Stimulated activated naive CD4-positive, alpha-beta T cell treated with Interleukin-2 at 50 U/mL for 16 hours (primary cell): ENCODE data around the gene SLC35F5.
A peak's percentile ranks its signal among the peaks of the same experiment; 100 is the strongest.
"Not testable (repeated sequence)": the region's sequence is repeated elsewhere in the genome, so short reads cannot be mapped to it uniquely, and the experiment has no call there.

Experiments used
- DNase-seq: peaks from one replicate; lab custom pipeline; 2025; lab: John Stamatoyannopoulos, UW

SLC35F5 gene

DNA sequence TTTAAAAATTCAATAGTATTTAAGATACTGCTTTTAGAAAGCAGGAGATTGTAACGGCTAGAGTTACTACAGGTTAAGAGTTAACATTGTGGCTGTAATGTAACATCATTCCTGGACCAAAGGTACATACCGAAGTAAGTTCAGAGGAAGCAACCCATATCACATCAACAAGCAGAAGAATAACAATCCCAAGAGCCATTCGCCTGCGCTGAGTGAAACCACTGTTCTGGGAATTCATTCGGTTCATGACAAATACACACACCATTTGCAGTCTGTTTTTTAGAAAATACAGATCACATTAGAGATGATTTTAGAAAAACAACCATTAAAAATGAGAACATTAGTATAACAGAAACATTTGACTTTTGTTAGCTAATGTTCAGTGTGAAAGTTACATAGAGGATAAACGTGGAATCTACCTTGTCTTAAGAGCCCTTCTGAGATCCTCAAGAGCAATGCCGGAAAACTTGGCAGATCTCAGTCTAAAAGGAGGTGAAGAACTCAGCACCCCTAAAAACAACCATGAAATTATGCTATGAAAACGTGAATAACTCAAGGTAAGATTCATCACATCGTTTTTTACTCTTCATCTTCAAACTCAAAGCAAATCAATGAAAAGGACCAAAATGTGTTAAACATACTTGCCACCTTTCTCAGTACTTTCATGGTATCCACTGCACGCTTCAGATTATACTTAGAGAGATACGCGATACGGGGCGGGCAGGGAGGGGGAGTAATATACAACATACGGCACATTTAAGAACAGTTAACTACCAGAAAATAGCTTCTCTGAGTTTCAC, 1.2 kb downstream of the SLC35F5 start:
- no peak for DNase-seq

DNA sequence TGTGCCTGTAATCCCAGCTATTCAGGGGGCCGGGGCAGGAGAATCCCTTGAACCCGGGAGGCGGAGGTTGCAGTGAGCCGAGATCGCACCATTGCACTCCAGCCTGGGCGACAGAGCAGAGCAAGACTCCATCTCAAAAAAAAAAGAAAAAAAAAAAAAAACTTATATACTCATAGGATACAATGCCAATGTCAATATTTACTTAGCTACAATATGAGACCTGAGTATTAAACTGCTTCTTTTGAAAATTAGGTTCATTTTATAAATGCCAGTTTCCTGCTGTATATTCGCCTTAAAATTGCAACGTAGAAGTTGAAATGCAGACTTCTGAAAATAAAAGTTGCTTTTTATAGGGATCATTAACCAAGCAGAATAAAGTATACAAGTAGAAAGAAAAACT, 2.3 kb downstream of the SLC35F5 start:
- DNase-seq, result no peak

DNA sequence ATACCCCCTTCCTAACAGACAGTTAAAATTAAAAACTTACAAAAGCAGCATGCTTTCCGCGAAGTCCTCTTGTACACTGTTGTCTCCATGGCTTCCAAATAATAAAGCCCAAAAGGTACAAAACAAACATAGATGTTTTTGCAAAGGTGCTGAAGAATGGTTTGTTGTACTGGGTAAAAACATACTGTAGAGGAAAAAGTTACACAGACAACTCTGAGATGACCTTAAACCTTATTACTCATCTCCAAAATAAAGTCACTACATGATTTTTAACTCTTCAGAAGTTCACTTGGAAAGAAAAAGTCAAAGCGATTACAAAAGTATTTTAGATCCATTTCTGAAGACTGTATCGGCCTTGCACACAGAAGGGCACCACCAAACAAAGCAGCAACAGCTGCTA, 6.1 kb downstream of the SLC35F5 start:
- DNase-seq, result no peak

DNA sequence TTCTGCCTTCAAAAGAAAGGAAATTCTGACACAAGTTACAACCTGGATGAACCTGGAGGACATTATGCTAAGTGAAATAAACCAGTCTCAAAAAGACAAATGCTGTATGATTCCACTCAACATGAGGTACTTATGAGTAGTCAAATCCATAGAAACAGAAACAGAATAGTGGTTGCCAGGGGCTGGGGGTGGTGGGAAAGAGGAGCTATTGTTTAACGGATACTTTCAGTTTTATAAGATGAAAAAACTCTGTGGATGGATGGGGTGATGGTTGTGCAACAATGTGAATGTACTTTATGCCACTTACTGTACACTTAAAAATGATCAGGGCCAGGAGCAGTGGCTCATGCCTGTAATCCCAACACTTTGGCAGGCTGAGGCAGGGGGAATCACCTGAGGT, 15.4 kb downstream of the SLC35F5 start:
- DNase-seq, result no peak

- DNase-seq, result no peak
These were observed 16.6 kb downstream of the SLC35F5 start for GRCh38 chr2:113739849-113740248.

- DNase-seq, result no peak
These were observed 22.3 kb downstream of the SLC35F5 start for GRCh38 chr2:113734185-113734584.

DNA sequence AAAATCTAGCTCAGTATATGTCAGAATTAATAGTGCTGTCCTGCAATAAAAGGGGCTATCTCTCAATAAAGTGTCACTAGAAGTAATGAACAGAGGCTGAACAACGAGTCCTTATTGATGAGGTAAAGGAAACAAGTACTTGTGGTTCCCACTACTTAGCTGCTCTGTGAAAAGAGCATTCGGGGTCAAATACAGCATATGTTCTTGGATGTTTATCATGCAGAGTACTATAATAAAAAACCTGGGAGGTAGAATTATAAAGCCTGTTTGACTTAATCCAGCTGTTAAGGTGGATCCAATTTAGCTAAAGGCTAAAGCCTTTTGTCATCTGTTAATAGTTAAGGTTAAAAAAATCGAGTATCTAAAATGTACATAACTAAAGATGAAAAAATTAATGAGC, 32.4 kb downstream of the SLC35F5 start:
- no peak for DNase-seq

DNA sequence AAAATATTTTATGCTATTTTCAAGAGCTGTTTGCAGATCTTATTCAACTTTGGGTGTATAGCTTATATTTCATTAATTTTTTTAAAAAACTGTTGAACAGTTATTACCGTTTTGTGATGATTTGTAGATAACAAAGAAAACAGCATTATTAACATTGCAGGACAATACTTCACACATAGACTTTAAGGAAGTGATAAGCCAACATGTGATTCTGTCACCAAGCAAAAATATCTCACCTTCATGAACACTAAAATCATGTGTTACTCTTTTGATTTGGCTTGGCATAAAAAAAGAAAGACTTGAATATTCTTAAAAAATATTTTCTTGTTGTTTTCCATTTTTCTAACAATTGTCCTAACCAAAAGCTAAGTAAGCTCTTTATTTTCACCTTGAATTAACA, 33.0 kb downstream of the SLC35F5 start:
- DNase-seq, result no peak

DNA sequence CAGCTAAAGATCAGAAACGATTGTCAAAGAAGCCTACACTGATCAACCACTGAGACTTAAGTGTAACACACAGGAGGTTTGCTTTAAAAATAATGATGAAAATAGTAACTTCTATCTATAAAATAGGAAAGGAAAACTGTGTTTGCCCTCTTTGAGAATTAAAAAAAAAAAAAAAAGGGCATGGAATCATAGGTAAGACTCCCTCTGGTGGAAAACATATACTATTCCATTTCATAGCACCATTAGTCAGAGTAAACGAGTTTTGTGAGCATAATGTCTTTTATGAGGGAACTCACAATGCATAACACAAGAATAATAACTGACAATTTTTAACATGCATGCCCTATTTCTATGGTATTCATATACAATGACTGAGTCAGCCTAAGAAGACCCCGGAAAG, 36.3 kb downstream of the SLC35F5 start:
- no peak for DNase-seq

- no peak for DNase-seq
These were observed 40.2 kb downstream of the SLC35F5 start for GRCh38 chr2:113716291-113716690.

- DNase-seq, result no peak
These were observed 43.5 kb downstream of the SLC35F5 start for GRCh38 chr2:113712941-113713340.

DNA sequence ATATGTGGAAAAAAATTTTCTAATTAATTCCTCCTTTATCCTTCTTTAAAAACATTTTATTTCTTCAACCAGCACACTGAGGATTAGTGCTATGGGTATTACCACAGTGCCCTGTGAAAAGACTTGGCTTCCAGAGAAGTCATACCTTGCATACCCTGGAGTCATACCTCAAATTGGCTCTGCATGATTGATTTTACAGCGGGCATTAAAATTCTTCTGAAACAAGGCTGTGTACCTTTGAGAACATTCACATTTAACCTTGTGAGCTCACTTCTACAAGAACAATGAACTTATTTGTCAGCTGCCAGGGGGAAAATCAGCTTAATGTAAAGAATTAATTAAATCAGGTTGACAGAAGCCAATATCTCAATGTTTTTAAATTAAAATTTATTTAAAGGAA, 44.6 kb downstream of the SLC35F5 start:
- no peak for DNase-seq

DNA sequence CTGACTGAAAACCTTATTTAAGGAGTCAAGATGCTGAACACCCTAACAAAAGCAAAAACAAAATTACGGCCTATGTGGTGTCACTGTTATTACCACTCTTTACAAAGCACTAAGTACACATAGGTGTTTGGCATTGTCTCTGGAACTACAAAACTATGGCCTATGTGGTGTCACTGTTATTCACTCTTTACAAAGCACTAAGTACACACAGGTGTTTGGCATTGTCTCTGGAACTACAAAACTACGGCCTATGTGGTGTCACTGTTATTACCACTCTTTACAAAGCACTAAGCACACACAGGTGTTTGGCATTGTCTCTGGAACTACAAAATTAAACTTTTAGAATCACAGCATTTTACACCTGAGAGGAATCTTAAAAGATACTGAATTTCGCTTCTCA, 47.4 kb downstream of the SLC35F5 start:
- no peak for DNase-seq

- no peak for DNase-seq
These were observed 49.3 kb downstream of the SLC35F5 start for GRCh38 chr2:113707106-113707505.

GRCh38 chr2:113705982-113706523, 50.4 kb downstream of the SLC35F5 start:
- DNase-seq, result no peak

DNA sequence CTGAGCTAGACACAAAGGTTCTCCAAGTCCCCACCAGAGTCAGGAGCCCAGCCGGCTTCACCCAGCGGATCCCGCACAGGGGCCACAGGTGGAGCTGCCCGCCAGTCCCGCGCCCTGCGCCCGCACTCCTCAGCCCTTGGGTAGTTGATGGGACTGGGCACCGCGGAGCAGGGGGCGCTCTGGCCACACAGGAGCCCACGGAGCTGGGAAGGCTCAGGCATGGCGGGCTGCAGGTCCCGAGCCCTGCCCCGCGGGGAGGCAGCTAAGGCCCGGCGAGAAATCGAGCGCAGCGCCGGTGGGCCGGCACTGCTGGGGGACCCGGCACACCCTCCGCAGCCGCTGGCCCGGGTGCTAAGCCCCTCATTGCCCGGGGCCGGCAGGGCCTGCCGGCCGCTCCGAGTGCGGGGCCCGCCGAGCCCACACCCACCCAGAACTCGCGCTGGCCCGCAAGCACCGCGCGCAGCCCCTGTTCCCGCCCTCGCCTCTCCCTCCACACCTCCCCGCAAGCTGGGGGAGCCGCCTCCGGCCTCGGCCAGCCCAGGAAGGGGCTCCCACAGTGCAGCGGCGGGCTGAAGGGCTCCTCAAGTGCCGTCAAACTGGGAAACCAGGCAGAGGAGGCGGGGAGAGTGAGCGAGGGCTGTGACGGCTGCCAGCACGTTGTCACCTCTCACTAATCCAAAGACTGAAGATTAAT, 52.0 kb downstream of the SLC35F5 start:
- not testable (repeated sequence) for DNase-seq

DNA sequence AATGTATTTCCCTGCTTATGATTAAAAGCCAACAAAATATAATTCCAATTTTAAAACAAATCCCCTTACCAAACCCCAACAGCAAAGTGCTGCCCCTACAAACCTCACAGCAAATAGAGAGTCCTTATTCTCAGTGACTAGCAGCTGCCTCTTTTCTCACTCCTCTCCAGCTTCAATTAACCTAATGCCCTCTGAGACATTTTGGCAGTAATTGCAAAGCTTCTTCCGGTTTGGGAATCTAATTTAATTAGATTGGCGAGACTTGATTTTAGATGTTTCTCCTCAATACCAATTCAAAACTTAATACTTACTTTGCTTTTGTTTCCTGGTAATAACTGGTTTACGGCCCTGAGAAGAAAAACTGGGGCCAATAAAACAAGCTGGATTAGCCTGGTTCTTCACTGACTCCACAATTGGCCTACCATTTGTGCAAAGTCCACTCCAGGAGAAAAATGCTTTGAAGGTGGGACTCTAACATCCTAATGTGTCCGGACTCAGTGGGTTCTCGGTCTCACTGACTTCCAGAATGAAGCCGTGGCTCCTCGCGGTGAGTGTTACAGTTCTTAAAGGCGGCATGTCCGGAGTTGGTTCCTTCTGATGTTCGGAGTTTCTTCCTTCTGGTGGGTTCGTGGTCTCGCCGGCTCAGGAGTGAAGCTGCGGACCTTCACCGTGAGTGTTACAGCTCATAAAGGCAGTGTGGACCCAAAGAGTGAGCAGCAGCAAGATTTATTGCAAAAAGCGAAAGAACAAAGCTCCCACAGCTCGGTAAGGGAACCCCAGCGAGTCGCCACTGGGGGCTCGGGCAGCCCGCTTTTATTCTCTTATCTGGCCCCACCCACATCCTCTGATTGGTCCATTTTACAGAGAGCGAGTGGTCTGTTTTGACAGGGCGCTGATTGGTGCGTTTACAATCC, 52.8 kb downstream of the SLC35F5 start:
- DNase-seq, result no peak

DNA sequence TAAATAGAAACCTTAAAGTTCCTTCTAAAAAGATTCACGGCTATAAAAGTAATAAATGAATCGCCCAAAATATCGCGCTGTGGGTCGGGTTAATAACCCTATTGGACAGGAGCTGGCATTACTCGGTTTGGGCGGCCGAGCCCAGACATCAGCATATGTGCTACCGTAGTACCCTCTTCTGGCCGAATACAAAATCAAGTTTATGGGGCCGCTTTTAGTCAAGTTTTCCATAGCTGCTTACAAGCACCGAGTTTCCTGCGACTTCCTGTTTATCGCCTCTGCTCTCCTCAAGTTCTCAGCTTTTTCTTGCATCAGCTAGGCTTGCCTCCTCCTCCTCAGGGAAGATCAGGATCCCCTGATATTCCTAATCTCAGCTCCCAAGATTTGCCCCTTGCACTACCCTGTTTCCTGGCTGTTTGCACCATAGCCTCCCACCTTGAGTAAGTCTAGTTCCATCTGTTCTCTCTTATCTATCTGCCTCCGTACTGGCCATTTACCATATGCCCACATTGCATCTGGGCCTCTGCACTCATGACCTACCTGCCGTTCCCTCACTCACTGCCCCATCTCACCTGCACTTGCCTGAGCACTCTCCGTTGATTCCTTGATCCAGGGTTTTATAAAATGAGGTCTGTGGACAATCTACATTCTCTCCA, 56.1 kb downstream of the SLC35F5 start:
- DNase-seq, result peak; percentile 48

GRCh38 chr2:113698892-113699447, 57.5 kb downstream of the SLC35F5 start:
- no peak for DNase-seq

DNA sequence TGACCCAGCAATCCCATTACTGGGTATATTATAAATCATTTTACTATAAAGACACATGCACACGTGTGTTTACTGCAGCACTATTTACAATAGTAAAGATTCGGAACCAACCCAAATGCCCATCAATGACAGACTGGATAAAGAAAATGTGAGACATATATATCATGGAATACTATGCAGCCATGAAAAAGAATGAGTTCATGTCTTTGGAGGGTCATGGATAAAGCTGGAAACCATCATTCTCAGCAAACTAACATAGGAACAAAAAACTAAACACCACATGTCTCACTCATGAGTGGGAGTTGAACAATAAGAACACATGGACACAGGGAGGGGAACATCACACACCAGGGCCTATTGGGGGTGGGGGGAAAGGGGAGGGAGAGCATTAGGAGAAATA, 58.2 kb downstream of the SLC35F5 start:
- not testable (repeated sequence) for DNase-seq

GRCh38 chr2:113697516-113697915, 58.9 kb downstream of the SLC35F5 start:
- DNase-seq, result no peak
